ENCODE measurements around the gene MARVELD3. TPM values are rescaled to one million over a fixed set of nuclear protein-coding genes. Genes with fewer than 3 reads are reported as not detected.

Gene MARVELD3
- total and polyA plus RNA-seq, 4 experiments from 2014 or later: not detected

- Mint-ChIP-seq H3K27me3 (no peaks in the 10 kb centered on the region), H3K36me3 (peaks cover 44 to 49% of the 10 kb centered on the region in 2 donors), H3K9me3 (no peaks in the 10 kb centered on the region), H3K4me1 (no peaks in the 10 kb centered on the region), H3K4me3 (no peak overlapping the region), H3K27ac (peak overlapping the region in 3 of 7 donors; percentile 38 to 69 (median 65))
- Histone ChIP-seq H3K9me3 (ENCODE audit: control insufficient read depth in 1 of 2, low read length in 2 of 2) (no peaks in the 10 kb centered on the region), H3K27me3 (ENCODE audit: insufficient read depth, low read length) (no peaks in the 10 kb centered on the region), H3K4me1 (ENCODE audit: insufficient read depth, low read length) (no peaks in the 10 kb centered on the region), H3K27ac (ENCODE audit: low read depth, low read length) (no peak overlapping the region), H3K4me3 (ENCODE audit: low read length in 2 of 2) (no peak overlapping the region), H3K36me3 (ENCODE audit: insufficient read depth, low read length) (peaks cover 17% of the 10 kb centered on the region)
- intact Hi-C loops (cut with micrococcal nuclease): no loop called here
- POLR2A ChIA-PET (ENCODE audit: partially characterized antibody): no interaction called here
- no peak for DNase-seq
- CTCF ChIA-PET (ENCODE audit: partially characterized antibody): no interaction called here
These were observed 32.8 kb downstream of the MARVELD3 start for GRCh38 chr16:71658771-71659170.

DNA sequence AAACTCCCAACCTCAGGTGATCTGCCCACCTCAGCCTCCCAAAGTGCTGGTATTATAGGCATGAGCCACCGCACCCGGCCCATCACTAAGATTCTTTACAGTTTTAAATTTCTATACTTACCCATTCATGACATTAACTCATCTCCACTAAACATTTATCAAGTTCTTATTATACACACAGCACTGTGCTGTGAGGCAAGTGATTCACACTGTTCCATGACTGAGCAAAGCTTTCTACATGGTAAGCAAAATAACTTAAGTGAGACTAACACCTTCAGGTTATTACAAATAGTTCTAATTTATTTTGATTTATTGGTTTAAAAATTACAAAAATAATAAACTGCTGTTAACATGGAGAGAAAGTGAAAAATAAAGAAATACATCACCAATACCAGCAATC, 33.5 kb downstream of the MARVELD3 start:
- H3K36me3 ChIP-seq (ENCODE audit: insufficient read depth, low read length): peaks cover 17% of the 10 kb centered on the region
- ChIA-PET CTCF (ENCODE audit: partially characterized antibody) (interaction anchor here (0.7 to 0.9 kb wide), 2 partner anchors 49 to 241 kb away, joined by 3 to 4 read pairs; no protein-coding TSS in a partner anchor), POLR2A (ENCODE audit: partially characterized antibody) (no interaction called here)
- peak overlapping the region in 1 of 7 donors; percentile 17 for H3K27ac Mint-ChIP-seq
- intact Hi-C loops (cut with micrococcal nuclease): no loop called here
- no peaks in the 10 kb centered on the region for H3K4me1 Mint-ChIP-seq
- no peaks in the 10 kb centered on the region for H3K4me1 ChIP-seq (ENCODE audit: insufficient read depth, low read length)
- H3K27me3 Mint-ChIP-seq: no peaks in the 10 kb centered on the region
- H3K4me3 ChIP-seq (ENCODE audit: low read length in 2 of 2): no peak overlapping the region
- H3K27me3 ChIP-seq (ENCODE audit: insufficient read depth, low read length): no peaks in the 10 kb centered on the region
- H3K27ac ChIP-seq (ENCODE audit: low read depth, low read length): no peak overlapping the region
- no peaks in the 10 kb centered on the region for H3K9me3 ChIP-seq (ENCODE audit: control insufficient read depth in 1 of 2, low read length in 2 of 2)
- H3K36me3 Mint-ChIP-seq: peaks cover 45 to 51% of the 10 kb centered on the region in 2 donors
- H3K4me3 Mint-ChIP-seq: no peak overlapping the region
- no peaks in the 10 kb centered on the region for H3K9me3 Mint-ChIP-seq
- no peak for DNase-seq

DNA sequence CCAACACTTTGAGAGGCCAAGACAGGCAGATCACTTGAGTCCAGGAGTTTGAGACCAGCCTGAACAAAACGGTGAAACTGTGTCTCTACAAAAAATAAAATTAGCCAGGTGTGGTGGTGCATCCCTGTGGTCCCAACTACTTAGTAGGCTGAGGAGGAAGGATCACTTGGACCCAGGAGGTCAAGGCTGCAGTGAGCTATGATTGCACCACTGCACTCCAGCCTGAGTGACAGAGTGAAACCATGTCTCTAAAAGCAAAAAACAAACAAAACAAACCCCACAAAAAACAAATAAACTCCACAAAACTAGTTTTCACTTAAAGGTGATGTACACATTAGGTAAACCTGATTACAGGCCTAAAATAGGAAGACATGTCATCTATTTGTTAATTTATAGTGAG, 40.3 kb downstream of the MARVELD3 start:
- CTCF ChIA-PET (ENCODE audit: partially characterized antibody): no interaction called here
- Mint-ChIP-seq H3K9me3 (no peaks in the 10 kb centered on the region), H3K36me3 (peaks cover 55 to 56% of the 10 kb centered on the region in 2 donors), H3K4me1 (no peaks in the 10 kb centered on the region), H3K27me3 (no peaks in the 10 kb centered on the region), H3K27ac (no peak overlapping the region), H3K4me3 (no peak overlapping the region)
- DNase-seq: no peak
- intact Hi-C loops (cut with micrococcal nuclease): no loop called here
- H3K4me3 ChIP-seq (ENCODE audit: low read length in 2 of 2): no peak overlapping the region
- H3K27me3 ChIP-seq (ENCODE audit: insufficient read depth, low read length): no peaks in the 10 kb centered on the region
- POLR2A ChIA-PET (ENCODE audit: partially characterized antibody): no interaction called here
- H3K27ac ChIP-seq (ENCODE audit: low read depth, low read length): no peak overlapping the region
- H3K4me1 ChIP-seq (ENCODE audit: insufficient read depth, low read length): no peaks in the 10 kb centered on the region
- no peaks in the 10 kb centered on the region for H3K9me3 ChIP-seq (ENCODE audit: control insufficient read depth in 1 of 2, low read length in 2 of 2)
- H3K36me3 ChIP-seq (ENCODE audit: insufficient read depth, low read length): peaks cover 36% of the 10 kb centered on the region

- Histone ChIP-seq H3K36me3 (ENCODE audit: insufficient read depth, low read length) (peaks cover 36% of the 10 kb centered on the region), H3K4me3 (ENCODE audit: low read length in 2 of 2) (no peak overlapping the region), H3K27me3 (ENCODE audit: insufficient read depth, low read length) (no peaks in the 10 kb centered on the region), H3K27ac (ENCODE audit: low read depth, low read length) (no peak overlapping the region), H3K4me1 (ENCODE audit: insufficient read depth, low read length) (no peaks in the 10 kb centered on the region), H3K9me3 (ENCODE audit: control insufficient read depth in 1 of 2, low read length in 2 of 2) (no peaks in the 10 kb centered on the region)
- intact Hi-C loops (cut with micrococcal nuclease): no loop called here
- CTCF ChIA-PET (ENCODE audit: partially characterized antibody): no interaction called here
- Mint-ChIP-seq H3K36me3 (peaks cover 56 to 59% of the 10 kb centered on the region in 2 donors), H3K9me3 (no peaks in the 10 kb centered on the region), H3K27ac (no peak overlapping the region), H3K27me3 (no peaks in the 10 kb centered on the region), H3K4me1 (no peaks in the 10 kb centered on the region), H3K4me3 (no peak overlapping the region)
- DNase-seq: no peak
- POLR2A ChIA-PET (ENCODE audit: partially characterized antibody): no interaction called here
These were observed 41.1 kb downstream of the MARVELD3 start for GRCh38 chr16:71666928-71667707.

GRCh38 chr16:71669926-71670536, 44.0 kb downstream of the MARVELD3 start:
- H3K9me3 ChIP-seq (ENCODE audit: control insufficient read depth in 1 of 2, low read length in 2 of 2): no peaks in the 10 kb centered on the region
- no peaks in the 10 kb centered on the region for H3K4me1 ChIP-seq (ENCODE audit: insufficient read depth, low read length)
- H3K27me3 Mint-ChIP-seq: no peaks in the 10 kb centered on the region
- no peak overlapping the region for H3K4me3 ChIP-seq (ENCODE audit: low read length in 2 of 2)
- no peak for DNase-seq
- peak overlapping the region in 1 of 7 donors; percentile 23 for H3K27ac Mint-ChIP-seq
- H3K9me3 Mint-ChIP-seq: no peaks in the 10 kb centered on the region
- H3K36me3 ChIP-seq (ENCODE audit: insufficient read depth, low read length): peaks cover 41% of the 10 kb centered on the region
- no peak overlapping the region for H3K4me3 Mint-ChIP-seq
- H3K4me1 Mint-ChIP-seq: no peaks in the 10 kb centered on the region
- intact Hi-C loops (cut with micrococcal nuclease): no loop called here
- POLR2A ChIA-PET (ENCODE audit: partially characterized antibody): no interaction called here
- CTCF ChIA-PET (ENCODE audit: partially characterized antibody): interaction anchor here (1.2 kb wide), 1 partner anchor 291 kb away, joined by 5 read pairs; no protein-coding TSS in a partner anchor
- no peak overlapping the region for H3K27ac ChIP-seq (ENCODE audit: low read depth, low read length)
- H3K27me3 ChIP-seq (ENCODE audit: insufficient read depth, low read length): no peaks in the 10 kb centered on the region
- H3K36me3 Mint-ChIP-seq: peaks cover 52 to 55% of the 10 kb centered on the region in 2 donors

DNA sequence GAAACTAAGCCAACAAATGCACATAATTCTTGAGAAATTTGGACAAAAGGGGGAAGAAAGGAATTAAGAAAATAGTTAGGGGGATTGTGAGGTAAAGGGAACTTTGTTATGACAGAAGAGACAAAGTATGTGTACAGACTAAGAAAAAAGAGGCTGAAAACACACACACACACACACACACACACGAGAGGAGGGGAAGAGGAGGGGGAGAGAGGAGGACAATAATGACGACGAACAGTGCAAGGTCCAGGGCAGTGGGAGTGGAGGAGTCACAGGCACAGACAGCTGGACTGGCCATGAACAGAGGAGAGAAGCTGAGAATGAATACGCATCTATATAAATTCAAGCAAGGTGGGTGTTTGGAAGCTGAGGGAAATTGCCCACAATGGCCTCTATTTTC, 44.6 kb downstream of the MARVELD3 start:
- CTCF ChIA-PET (ENCODE audit: partially characterized antibody): interaction anchor here (1.0 kb wide), 1 partner anchor 19 kb away, joined by 3 read pairs; no protein-coding TSS in a partner anchor
- H3K4me1 Mint-ChIP-seq: no peaks in the 10 kb centered on the region
- no peak overlapping the region for H3K4me3 Mint-ChIP-seq
- H3K36me3 Mint-ChIP-seq: peaks cover 55 to 60% of the 10 kb centered on the region in 2 donors
- no peaks in the 10 kb centered on the region for H3K9me3 ChIP-seq (ENCODE audit: control insufficient read depth in 1 of 2, low read length in 2 of 2)
- no peak for DNase-seq
- no peak overlapping the region for H3K27ac Mint-ChIP-seq
- no peak overlapping the region for H3K27ac ChIP-seq (ENCODE audit: low read depth, low read length)
- no peak overlapping the region for H3K4me3 ChIP-seq (ENCODE audit: low read length in 2 of 2)
- no peaks in the 10 kb centered on the region for H3K27me3 Mint-ChIP-seq
- intact Hi-C loops (cut with micrococcal nuclease): no loop called here
- H3K4me1 ChIP-seq (ENCODE audit: insufficient read depth, low read length): no peaks in the 10 kb centered on the region
- H3K36me3 ChIP-seq (ENCODE audit: insufficient read depth, low read length): peaks cover 42% of the 10 kb centered on the region
- no peaks in the 10 kb centered on the region for H3K9me3 Mint-ChIP-seq
- H3K27me3 ChIP-seq (ENCODE audit: insufficient read depth, low read length): no peaks in the 10 kb centered on the region
- POLR2A ChIA-PET (ENCODE audit: partially characterized antibody): no interaction called here

- no peaks in the 10 kb centered on the region for H3K9me3 Mint-ChIP-seq
- no peaks in the 10 kb centered on the region for H3K4me1 Mint-ChIP-seq
- DNase-seq: no peak
- Histone ChIP-seq H3K4me3 (ENCODE audit: low read length in 2 of 2) (no peak overlapping the region), H3K27me3 (ENCODE audit: insufficient read depth, low read length) (no peaks in the 10 kb centered on the region), H3K9me3 (ENCODE audit: control insufficient read depth in 1 of 2, low read length in 2 of 2) (no peaks in the 10 kb centered on the region), H3K36me3 (ENCODE audit: insufficient read depth, low read length) (peaks cover 43% of the 10 kb centered on the region), H3K27ac (ENCODE audit: low read depth, low read length) (no peak overlapping the region), H3K4me1 (ENCODE audit: insufficient read depth, low read length) (no peaks in the 10 kb centered on the region)
- H3K27ac Mint-ChIP-seq: peak overlapping the region in 1 of 7 donors; percentile 31
- intact Hi-C loops (cut with micrococcal nuclease): no loop called here
- H3K27me3 Mint-ChIP-seq: no peaks in the 10 kb centered on the region
- peaks cover 55 to 59% of the 10 kb centered on the region in 2 donors for H3K36me3 Mint-ChIP-seq
- CTCF ChIA-PET (ENCODE audit: partially characterized antibody): interaction anchor here (1.0 kb wide), 1 partner anchor 19 kb away, joined by 3 read pairs; no protein-coding TSS in a partner anchor
- H3K4me3 Mint-ChIP-seq: no peak overlapping the region
- POLR2A ChIA-PET (ENCODE audit: partially characterized antibody): no interaction called here
These were observed 45.2 kb downstream of the MARVELD3 start for GRCh38 chr16:71671165-71671564.
